ENCODE data around the gene SPATA12. TPM values are rescaled to one million over a fixed set of nuclear protein-coding genes. Genes with fewer than 3 reads are reported as not detected.

Gene SPATA12
- not detected for total RNA-seq
- long read RNA-seq = 0 reads

GRCh38 chr3:57060089-57060821 is at the start of gene SPATA12:
Gene SPATA12 (plus strand): TSS chr3:57060664. CDS start chr3:57073695, 13,031 bp downstream.
- Histone ChIP-seq H3K4me3 (no peak within 1 kb of the TSS), H3K27ac (replicated peaks) (peak within 1 kb of the TSS; percentile 30), H3K9me3 (replicated peaks) (no peaks in the 10 kb centered on the region), H3K4me1 (peaks cover 24% of the 10 kb centered on the region), H3K27me3 (ENCODE audit: low read depth) (no peaks in the 10 kb centered on the region), H3K36me3 (no peaks in the 10 kb centered on the region)
- no peak for TF ChIP-seq CTCF (IDR thresholded peaks at IDR 0.05; ENCODE audit: borderline replicate concordance)
- peak; percentile 33 for DNase-seq
- intact Hi-C loops (cut with micrococcal nuclease) = no loop called here

- no peaks in the 10 kb centered on the region for H3K27me3 ChIP-seq (ENCODE audit: low read depth)
- H3K4me1 ChIP-seq = peaks cover 32% of the 10 kb centered on the region
- no peak overlapping the region for H3K27ac ChIP-seq (replicated peaks)
- no peaks in the 10 kb centered on the region for H3K36me3 ChIP-seq
- H3K9me3 ChIP-seq (replicated peaks) = no peaks in the 10 kb centered on the region
- no peak for DNase-seq
- H3K4me3 ChIP-seq = no peak overlapping the region
- no peak for TF ChIP-seq CTCF (IDR thresholded peaks at IDR 0.05; ENCODE audit: borderline replicate concordance)
- intact Hi-C loops (cut with micrococcal nuclease) = no loop called here
These were observed 49.4 kb upstream of the SPATA12 start for GRCh38 chr3:57011022-57011421.

GRCh38 chr3:57012847-57013246 is 47.6 kb upstream of the SPATA12 start:
- H3K9me3 ChIP-seq (replicated peaks) = no peaks in the 10 kb centered on the region
- H3K27ac ChIP-seq (replicated peaks) = no peak overlapping the region
- DNase-seq = no peak
- no peaks in the 10 kb centered on the region for H3K36me3 ChIP-seq
- no peaks in the 10 kb centered on the region for H3K27me3 ChIP-seq (ENCODE audit: low read depth)
- no peak for TF ChIP-seq CTCF (IDR thresholded peaks at IDR 0.05; ENCODE audit: borderline replicate concordance)
- H3K4me1 ChIP-seq = peaks cover 35% of the 10 kb centered on the region
- intact Hi-C loops (cut with micrococcal nuclease) = no loop called here
- H3K4me3 ChIP-seq = no peak overlapping the region

GRCh38 chr3:57015350-57015729 is 45.1 kb upstream of the SPATA12 start:
- DNase-seq = no peak
- no peak for TF ChIP-seq CTCF (IDR thresholded peaks at IDR 0.05; ENCODE audit: borderline replicate concordance)
- Histone ChIP-seq H3K36me3 (no peaks in the 10 kb centered on the region), H3K27ac (replicated peaks) (no peak overlapping the region), H3K9me3 (replicated peaks) (no peaks in the 10 kb centered on the region), H3K4me3 (no peak overlapping the region), H3K27me3 (ENCODE audit: low read depth) (no peaks in the 10 kb centered on the region), H3K4me1 (peaks cover 17% of the 10 kb centered on the region)
- intact Hi-C loops (cut with micrococcal nuclease) = no loop called here

GRCh38 chr3:57015912-57016311 is 44.6 kb upstream of the SPATA12 start:
- no peak for DNase-seq
- Histone ChIP-seq H3K4me3 (no peak overlapping the region), H3K4me1 (peaks cover 17% of the 10 kb centered on the region), H3K9me3 (replicated peaks) (no peaks in the 10 kb centered on the region), H3K36me3 (no peaks in the 10 kb centered on the region), H3K27me3 (ENCODE audit: low read depth) (no peaks in the 10 kb centered on the region), H3K27ac (replicated peaks) (no peak overlapping the region)
- no peak for TF ChIP-seq CTCF (IDR thresholded peaks at IDR 0.05; ENCODE audit: borderline replicate concordance)
- intact Hi-C loops (cut with micrococcal nuclease) = no loop called here

All from left ventricle myocardium inferior (tissue), 1 donor.